ENCODE results near the gene RFT1. TPM values are rescaled to one million over a fixed set of nuclear protein-coding genes. Genes with fewer than 3 reads are reported as not detected.

RFT1 gene
- total and polyA plus RNA-seq, 2 of the 13 experiments (the other 11 are each of a cell fraction or from before 2014, with no cell fraction given): 23.2 to 37.0 TPM

- TF ChIP-seq KMT2B (CRISPR knock-in tag; IDR thresholded peaks at IDR 0.05): peak; percentile 45; the same call in 1 of the 2 replicates
- peak; percentile 56; the same call in 1 of the 2 replicates for TF ChIP-seq TFAP4 (IDR thresholded peaks at IDR 0.05; ENCODE audit: borderline replicate concordance, low read depth)
- no peak for TF ChIP-seq ZBTB21 (CRISPR knock-in tag; IDR thresholded peaks at IDR 0.05)
- TF ChIP-seq RNF219 (CRISPR knock-in tag; IDR thresholded peaks at IDR 0.05): no peak
- no peak for TF ChIP-seq ZNF589 (CRISPR knock-in tag; conservative IDR thresholded peaks at IDR 0.05)
- peak; percentile 49; the same call in 1 of the 2 replicates for TF ChIP-seq SMAD3 (CRISPR knock-in tag; IDR thresholded peaks at IDR 0.05)
- no peak for TF ChIP-seq TOE1 (CRISPR knock-in tag; IDR thresholded peaks at IDR 0.05)
- TF ChIP-seq FOXK1 (CRISPR knock-in tag; IDR thresholded peaks at IDR 0.05; ENCODE audit: borderline replicate concordance, low read depth): peak; percentile 53; the same call in 1 of the 2 replicates
- TF ChIP-seq ARID4A (CRISPR knock-in tag; IDR thresholded peaks at IDR 0.05; ENCODE audit: borderline replicate concordance): peak; percentile 77
- TF ChIP-seq CEBPB (IDR thresholded peaks at IDR 0.05; ENCODE audit: borderline replicate concordance, low read depth, low read length): no peak
- no peak for TF ChIP-seq HMGA1 (CRISPR knock-in tag; conservative IDR thresholded peaks at IDR 0.05)
- TF ChIP-seq ZNF704 (CRISPR knock-in tag; IDR thresholded peaks at IDR 0.05; ENCODE audit: borderline replicate concordance): 0 out of 2 replicates have a peak, but pooled peaks have one; percentile 60
- peak; percentile 38; the same call in 1 of the 2 replicates for TF ChIP-seq GMEB1 (CRISPR knock-in tag; IDR thresholded peaks at IDR 0.05; ENCODE audit: borderline replicate concordance)
- TF ChIP-seq ZNF292 (CRISPR knock-in tag; IDR thresholded peaks at IDR 0.05; ENCODE audit: borderline replicate concordance, low read depth): peak; percentile 86; the same call in 1 of the 2 replicates
- TF ChIP-seq HBP1 (CRISPR knock-in tag; IDR thresholded peaks at IDR 0.05; ENCODE audit: low read depth): no peak
Measured at GRCh38 chr3:53072653-53073552, 57.3 kb downstream of the RFT1 start (continued).
